H1 (cell line): ENCODE data around the gene FOXP4. TPM values are rescaled to one million over a fixed set of nuclear protein-coding genes. Genes with fewer than 3 reads are reported as not detected.

Experiments used
- HDAC2 ChIP-seq, 2 experiments: fragments of 300-600 bp in 1 of 2; sonication (generic) in 1 of 2; IDR thresholded peaks; 2 replicates each; pipeline ENCODE4 v1.6.1; 2011 to 2012; ENCODE audit warnings: low read depth in 2 of 2, low read length in 2 of 2, mild to moderate bottlenecking in 2 of 2, moderate library complexity in 2 of 2, borderline replicate concordance in 1 of 2, inconsistent platforms in 1 of 2
- polyA plus RNA-seq, 7 experiments: library from polyadenylated mRNA; depleted of rRNA in 3 of 7; stranded (reverse) in 5 of 7; unstranded in 2 of 7; fragments of >200 nt in 5 of 7; fragments of 200-250 nt in 2 of 7; gene quantifications; 1 replicate in 5 of 7; 2 replicates in 1 of 7; 4 replicates in 1 of 7; pipeline versions ENCODE4 v1.2.1 to v1.2.3, GENCODE V29; 2011 to 2013; ENCODE audit warnings: missing spikeins in 2 of 7, mixed read lengths in 2 of 7
- total RNA-seq: library from RNA; stranded (reverse); fragmentation: NEBNext Ultra II Directional; extraction: Animal tissue kit (Norgen Biotek cat#: 25700); gene quantifications from 2 replicates; pipeline ENCODE4 v1.2.1, GENCODE V29; 2021

The FOXP4 gene
- total and polyA plus RNA-seq, 2 of the 8 experiments (the other 6 are each of a cell fraction or from before 2014, with no cell fraction given): 4.8 to 13.3 TPM

DNA sequence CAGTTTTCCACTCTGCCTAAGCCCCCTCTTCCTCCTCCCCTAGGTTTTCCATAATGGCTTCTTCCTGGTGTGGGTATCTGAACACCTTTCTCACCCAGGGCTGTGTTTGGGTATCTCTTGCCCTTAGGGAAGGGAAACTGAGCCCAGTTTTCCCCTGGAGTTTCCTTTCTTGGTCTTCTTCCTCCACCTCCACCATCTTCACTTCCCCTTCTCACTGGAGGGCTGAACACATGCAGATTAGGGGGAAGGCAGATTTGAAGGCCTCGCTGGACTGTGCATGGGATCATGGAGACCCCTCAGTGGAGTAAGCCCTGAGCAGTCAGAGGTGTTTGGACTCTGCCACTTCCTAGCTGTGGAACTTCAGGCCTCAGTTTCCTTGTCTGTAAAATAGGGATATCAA is 27.8 kb downstream of the FOXP4 start (continued):
- no peak for TF ChIP-seq HDAC2 (IDR thresholded peaks at IDR 0.05; ENCODE audit: borderline replicate concordance in 1 of 2, low read depth in 2 of 2, low read length in 2 of 2)
